ENCODE data around the gene DYRK3. TPM values are rescaled to one million over a fixed set of nuclear protein-coding genes. Genes with fewer than 3 reads are reported as not detected.

Gene DYRK3
- total RNA-seq, 4 donors from 2014 or later = 0.85 to 1.8 (median 1.0) TPM

DNA sequence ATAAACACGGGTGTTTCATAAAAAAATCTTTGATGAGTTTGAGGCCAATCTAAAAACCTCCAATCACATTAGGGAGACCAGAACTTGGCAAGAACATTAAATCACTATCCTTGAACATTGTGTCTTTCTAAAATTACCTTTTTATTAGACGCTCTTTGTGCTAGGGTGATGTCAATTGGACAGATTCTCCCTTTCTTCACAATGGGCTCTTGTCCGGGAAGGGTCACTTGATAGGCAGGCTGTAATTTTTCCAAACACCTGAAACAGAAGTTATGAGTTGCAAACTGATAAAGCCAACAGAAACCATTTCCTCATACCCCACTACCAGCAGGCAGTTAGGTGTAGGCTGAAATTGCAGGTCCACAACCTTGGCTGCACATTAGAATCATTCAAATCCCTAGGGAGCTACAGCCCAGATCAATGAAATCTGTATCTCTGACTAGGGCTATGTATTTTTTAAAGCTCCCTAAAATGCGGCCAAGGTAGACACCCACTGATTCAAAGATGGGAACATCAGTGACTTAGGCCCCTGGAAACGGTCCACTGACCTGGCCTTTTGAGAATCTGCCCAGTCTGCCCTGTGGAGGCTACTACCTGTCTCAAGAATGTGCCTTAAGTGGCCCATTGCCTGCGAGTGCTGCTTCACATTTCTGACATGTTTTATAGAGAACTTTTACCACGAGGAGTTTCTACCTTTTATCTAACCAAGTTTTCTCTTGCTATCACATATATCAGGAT, 39.6 kb upstream of the DYRK3 start:
- in situ Hi-C loops (cut with MboI; ENCODE audit: low sequenced_read_pairs in 4 of 4) (no loop called here), intact Hi-C loops (cut with DNase I; ENCODE audit: low total_unique reads) (no loop called here)
- no peak for DNase-seq

DNA sequence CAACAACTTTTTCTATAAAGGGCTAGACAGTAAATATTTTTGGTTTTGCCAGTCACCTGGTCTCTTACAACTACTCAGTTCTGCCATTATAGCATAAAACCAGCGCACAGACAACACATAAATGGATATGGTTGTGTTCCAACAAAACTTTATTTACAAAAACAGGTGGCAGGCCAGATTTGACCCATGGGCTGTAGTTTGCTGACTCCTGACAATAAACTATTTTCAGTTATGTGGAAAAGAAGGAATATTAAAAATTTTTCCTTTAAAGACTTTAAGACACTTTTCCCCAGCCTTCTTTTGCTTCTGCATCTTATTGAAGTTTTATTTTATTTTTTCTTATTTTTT, 39.0 kb upstream of the DYRK3 start:
- peaks cover 8 to 96% of the 10 kb centered on the region in 2 donors for H3K36me3 ChIP-seq
- H3K27me3 ChIP-seq = no peaks in the 10 kb centered on the region
- no peaks in the 10 kb centered on the region for H3K9me3 ChIP-seq
- no peak overlapping the region for H3K27ac ChIP-seq
- ATAC-seq (no peak), DNase-seq (no peak)
- in situ Hi-C loops (cut with MboI; ENCODE audit: low sequenced_read_pairs in 4 of 4) = no loop called here
- no peak overlapping the region for H3K4me3 ChIP-seq
- peaks cover 6 to 7% of the 10 kb centered on the region in 2 donors for H3K4me1 ChIP-seq
- intact Hi-C loops (cut with DNase I; ENCODE audit: low total_unique reads) = no loop called here
- TF ChIP-seq, protein P1, sequence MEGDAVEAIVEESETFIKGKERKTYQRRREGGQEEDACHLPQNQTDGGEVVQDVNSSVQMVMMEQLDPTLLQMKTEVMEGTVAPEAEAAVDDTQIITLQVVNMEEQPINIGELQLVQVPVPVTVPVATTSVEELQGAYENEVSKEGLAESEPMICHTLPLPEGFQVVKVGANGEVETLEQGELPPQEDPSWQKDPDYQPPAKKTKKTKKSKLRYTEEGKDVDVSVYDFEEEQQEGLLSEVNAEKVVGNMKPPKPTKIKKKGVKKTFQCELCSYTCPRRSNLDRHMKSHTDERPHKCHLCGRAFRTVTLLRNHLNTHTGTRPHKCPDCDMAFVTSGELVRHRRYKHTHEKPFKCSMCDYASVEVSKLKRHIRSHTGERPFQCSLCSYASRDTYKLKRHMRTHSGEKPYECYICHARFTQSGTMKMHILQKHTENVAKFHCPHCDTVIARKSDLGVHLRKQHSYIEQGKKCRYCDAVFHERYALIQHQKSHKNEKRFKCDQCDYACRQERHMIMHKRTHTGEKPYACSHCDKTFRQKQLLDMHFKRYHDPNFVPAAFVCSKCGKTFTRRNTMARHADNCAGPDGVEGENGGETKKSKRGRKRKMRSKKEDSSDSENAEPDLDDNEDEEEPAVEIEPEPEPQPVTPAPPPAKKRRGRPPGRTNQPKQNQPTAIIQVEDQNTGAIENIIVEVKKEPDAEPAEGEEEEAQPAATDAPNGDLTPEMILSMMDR (IDR thresholded peaks at IDR 0.05 in 4 of 5, conservative IDR thresholded peaks at IDR 0.05 in 1 of 5) = no peak

More for the DNA sequence above, 39.6 kb upstream of the DYRK3 start:
- H3K4me3 ChIP-seq = no peak overlapping the region
- H3K27me3 ChIP-seq = no peaks in the 10 kb centered on the region
- no peak for ATAC-seq
- peaks cover 8 to 96% of the 10 kb centered on the region in 2 donors for H3K36me3 ChIP-seq
- H3K4me1 ChIP-seq = peaks cover 7 to 8% of the 10 kb centered on the region in 2 donors
- no peaks in the 10 kb centered on the region for H3K9me3 ChIP-seq
- no peak overlapping the region for H3K27ac ChIP-seq
- TF ChIP-seq, protein P1 (IDR thresholded peaks at IDR 0.05 in 4 of 5, conservative IDR thresholded peaks at IDR 0.05 in 1 of 5) = no peak
- TF ChIP-seq POLR2A (IDR thresholded peaks at IDR 0.05) = no peak

DNA sequence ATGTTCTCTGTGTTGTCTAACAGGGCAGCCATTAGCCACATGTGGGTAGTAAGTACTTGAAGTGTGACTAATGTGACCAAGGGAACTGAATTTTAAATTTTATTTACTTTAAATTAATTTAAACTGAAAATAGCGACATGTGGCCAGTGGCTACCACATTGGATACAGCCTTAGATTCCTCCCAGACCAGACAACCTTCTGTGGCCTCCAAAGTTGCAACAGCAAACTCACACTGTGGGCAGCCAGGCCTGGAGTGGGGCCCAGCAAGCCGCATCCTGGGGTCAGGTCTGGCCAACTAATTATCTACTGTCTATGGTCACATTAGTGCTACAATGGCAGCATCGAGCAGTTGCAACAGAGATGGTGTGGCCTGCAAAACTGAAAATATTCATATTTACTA, 34.8 kb upstream of the DYRK3 start:
- no peak overlapping the region for H3K27ac ChIP-seq
- no peak for TF ChIP-seq POLR2A (IDR thresholded peaks at IDR 0.05)
- TF ChIP-seq, protein P1 (IDR thresholded peaks at IDR 0.05 in 4 of 5, conservative IDR thresholded peaks at IDR 0.05 in 1 of 5) = no peak
- H3K4me3 ChIP-seq = no peak overlapping the region
- ATAC-seq (no peak), DNase-seq (no peak)
- peaks cover 5 to 100% of the 10 kb centered on the region in 2 donors for H3K36me3 ChIP-seq
- in situ Hi-C loops (cut with MboI; ENCODE audit: low sequenced_read_pairs in 4 of 4) (no loop called here), intact Hi-C loops (cut with DNase I; ENCODE audit: low total_unique reads) (no loop called here)
- H3K27me3 ChIP-seq = no peaks in the 10 kb centered on the region
- H3K9me3 ChIP-seq = no peaks in the 10 kb centered on the region
- no peaks in the 10 kb centered on the region for H3K4me1 ChIP-seq

DNA sequence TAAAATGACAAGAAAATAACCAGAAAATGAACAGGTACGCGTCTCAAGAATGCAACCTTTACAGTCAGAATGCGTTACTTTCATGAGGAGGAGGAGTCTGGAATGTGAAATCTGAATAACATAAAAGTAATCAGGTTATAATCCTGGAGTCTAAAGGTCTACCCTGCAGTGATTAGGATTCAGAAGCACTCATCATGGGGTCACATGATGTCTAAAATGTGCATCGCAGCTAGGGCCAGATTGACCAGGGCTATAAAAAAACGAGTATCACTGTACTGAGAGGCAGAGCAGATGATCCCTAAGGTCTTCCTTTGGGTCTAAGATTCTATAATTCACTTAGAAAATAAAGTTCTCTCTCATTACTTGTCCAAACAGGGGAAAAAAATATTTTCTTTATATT, 30.5 kb upstream of the DYRK3 start:
- in situ Hi-C loops (cut with MboI; ENCODE audit: low sequenced_read_pairs in 4 of 4) = no loop called here
- no peak overlapping the region for H3K27ac ChIP-seq
- H3K27me3 ChIP-seq = no peaks in the 10 kb centered on the region
- no peak overlapping the region for H3K4me3 ChIP-seq
- TF ChIP-seq POLR2A (IDR thresholded peaks at IDR 0.05) = no peak
- TF ChIP-seq, protein P1 (IDR thresholded peaks at IDR 0.05 in 4 of 5, conservative IDR thresholded peaks at IDR 0.05 in 1 of 5) = no peak
- ATAC-seq = no peak
- H3K9me3 ChIP-seq = no peaks in the 10 kb centered on the region
- H3K36me3 ChIP-seq = peaks cover 0 to 94% of the 10 kb centered on the region in 2 donors
- DNase-seq = no peak
- no peaks in the 10 kb centered on the region for H3K4me1 ChIP-seq
- intact Hi-C loops (cut with DNase I; ENCODE audit: low total_unique reads) = no loop called here

DNA sequence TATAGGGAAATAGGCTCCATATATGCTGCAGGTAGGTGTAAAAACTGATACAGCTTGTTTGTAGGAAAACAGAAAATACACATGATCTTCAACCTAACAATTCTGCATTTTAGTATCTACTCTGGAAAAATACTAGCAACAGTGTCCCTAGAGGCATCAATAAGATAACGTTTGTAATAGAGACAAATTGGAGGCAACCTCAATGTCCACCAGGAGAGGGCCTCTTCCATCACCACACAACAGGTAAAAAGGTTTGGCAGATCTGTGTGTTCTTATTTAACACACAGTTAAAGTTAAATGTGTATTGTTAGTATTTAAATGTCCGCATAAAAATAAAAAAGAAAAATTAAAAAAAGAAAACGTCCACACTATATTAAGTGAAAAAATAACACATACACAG, 28.5 kb upstream of the DYRK3 start:
- Histone ChIP-seq H3K27ac (no peak overlapping the region), H3K36me3 (peaks cover 0 to 74% of the 10 kb centered on the region in 2 donors), H3K27me3 (no peaks in the 10 kb centered on the region), H3K4me3 (no peak overlapping the region), H3K4me1 (peaks cover 6 to 7% of the 10 kb centered on the region in 2 donors), H3K9me3 (no peaks in the 10 kb centered on the region)
- ATAC-seq (no peak), DNase-seq (no peak)
- in situ Hi-C loops (cut with MboI; ENCODE audit: low sequenced_read_pairs in 4 of 4) = no loop called here
- no peak for TF ChIP-seq POLR2A (IDR thresholded peaks at IDR 0.05)
- TF ChIP-seq, protein P1 (IDR thresholded peaks at IDR 0.05 in 4 of 5, conservative IDR thresholded peaks at IDR 0.05 in 1 of 5) = no peak
- intact Hi-C loops (cut with DNase I; ENCODE audit: low total_unique reads) = no loop called here
